AG04450 (cell line): ENCODE data around the gene KATNAL2. TPM values are rescaled to one million over a fixed set of nuclear protein-coding genes. Genes with fewer than 3 reads are reported as not detected.
"Not testable (repeated sequence)": the region's sequence is repeated elsewhere in the genome, so short reads cannot be mapped to it uniquely, and the experiment has no call there.

Experiments
- CTCF ChIA-PET: fragments of 300-600, 350-600 bp; formaldehyde crosslinking; extraction: SDS; loops from one replicate; lab custom pipeline; 2022; ENCODE audit warnings: antibody characterized with exemption, inconsistent platforms; lab: Charles Lee
- POLR2A ChIA-PET: fragments of 350-600 bp; formaldehyde crosslinking; extraction: SDS; loops from one replicate; lab custom pipeline; 2021; ENCODE audit warnings: antibody characterized with exemption, inconsistent platforms; lab: Yijun Ruan, JAX
- DNase-seq: peaks from one replicate; pipeline ENCODE4 v3.0.0-alpha.2; 2011; ENCODE audit warnings: low read depth, low spot score
- H3K27ac ChIP-seq: one replicate; pipeline ENCODE4 v1.5.1; 2012; ENCODE audit warnings: low read depth, low read length, control low read depth
- H3K27me3 ChIP-seq: one replicate; pipeline ENCODE4 v1.6.0; 2012; ENCODE audit warnings: low read length; ENCODE audit not compliant: control insufficient read depth, insufficient read depth
- H3K4me3 ChIP-seq: 2 replicates; pipeline ENCODE4 v1.5.1; 2011; ENCODE audit warnings: mild to moderate bottlenecking, low read depth, low read length, control low read depth
- H3K9me3 ChIP-seq: 2 replicates; pipeline ENCODE4 v1.5.1; 2012; ENCODE audit warnings: low read length; ENCODE audit not compliant: control insufficient read depth, insufficient read depth
- polyA plus RNA-seq: library from polyadenylated mRNA; depleted of rRNA; stranded (reverse); fragments of >200 nt; gene quantifications from 2 replicates; pipeline ENCODE4 v1.2.3, GENCODE V29; 2011
- TF ChIP-seq, protein P1 (sequence below): IDR thresholded peaks from 2 replicates; pipeline ENCODE4 v1.5.1; 2011; ENCODE audit warnings: low read depth, low read length, control low read depth, inconsistent platforms

The KATNAL2 gene
- polyA plus RNA-seq, 1 experiment = 1.9 TPM

DNA sequence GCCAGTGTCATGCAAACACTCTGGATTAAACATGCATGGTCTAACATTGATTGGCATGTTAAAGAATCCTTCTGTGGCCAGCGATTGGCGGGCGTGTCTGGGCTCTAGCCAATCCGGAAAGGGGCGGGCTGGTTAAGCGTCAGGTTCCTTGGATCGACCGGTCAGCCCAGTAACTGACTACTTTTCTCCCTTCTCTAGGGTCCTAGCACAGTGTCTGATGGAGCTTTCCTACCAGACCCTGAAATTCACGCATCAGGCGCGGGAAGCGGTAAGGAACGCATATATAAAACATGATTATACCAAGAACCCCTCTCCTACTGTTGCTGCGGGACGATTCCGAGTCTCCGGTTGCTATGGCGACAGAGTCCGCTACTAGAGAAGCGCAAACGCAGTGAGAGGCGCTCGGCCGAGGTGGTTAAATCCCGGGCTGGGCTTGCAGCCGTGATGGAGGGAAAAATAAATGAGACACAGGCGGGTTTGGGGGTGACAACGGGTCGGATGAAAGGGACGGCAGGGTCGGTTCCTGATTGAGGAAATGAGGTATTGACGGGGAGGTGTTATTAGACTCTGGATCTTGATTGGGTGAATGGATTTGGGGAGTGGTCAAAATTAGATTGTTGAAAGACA is 29.4 kb downstream of the KATNAL2 start:
- TF ChIP-seq, protein P1, sequence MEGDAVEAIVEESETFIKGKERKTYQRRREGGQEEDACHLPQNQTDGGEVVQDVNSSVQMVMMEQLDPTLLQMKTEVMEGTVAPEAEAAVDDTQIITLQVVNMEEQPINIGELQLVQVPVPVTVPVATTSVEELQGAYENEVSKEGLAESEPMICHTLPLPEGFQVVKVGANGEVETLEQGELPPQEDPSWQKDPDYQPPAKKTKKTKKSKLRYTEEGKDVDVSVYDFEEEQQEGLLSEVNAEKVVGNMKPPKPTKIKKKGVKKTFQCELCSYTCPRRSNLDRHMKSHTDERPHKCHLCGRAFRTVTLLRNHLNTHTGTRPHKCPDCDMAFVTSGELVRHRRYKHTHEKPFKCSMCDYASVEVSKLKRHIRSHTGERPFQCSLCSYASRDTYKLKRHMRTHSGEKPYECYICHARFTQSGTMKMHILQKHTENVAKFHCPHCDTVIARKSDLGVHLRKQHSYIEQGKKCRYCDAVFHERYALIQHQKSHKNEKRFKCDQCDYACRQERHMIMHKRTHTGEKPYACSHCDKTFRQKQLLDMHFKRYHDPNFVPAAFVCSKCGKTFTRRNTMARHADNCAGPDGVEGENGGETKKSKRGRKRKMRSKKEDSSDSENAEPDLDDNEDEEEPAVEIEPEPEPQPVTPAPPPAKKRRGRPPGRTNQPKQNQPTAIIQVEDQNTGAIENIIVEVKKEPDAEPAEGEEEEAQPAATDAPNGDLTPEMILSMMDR = no peak
- peak; percentile 45 for DNase-seq
- ChIA-PET CTCF (interaction anchor here (0.7 to 1.5 kb wide), 3 partner anchors 9 to 666 kb away, joined by 3 read pairs; no protein-coding TSS in a partner anchor), POLR2A (no interaction called here)
- H3K9me3 ChIP-seq = no peaks in the 10 kb centered on the region
- H3K27ac ChIP-seq = peak overlapping the region; percentile 3
- H3K27me3 ChIP-seq = no peaks in the 10 kb centered on the region
- peak overlapping the region; percentile 68 for H3K4me3 ChIP-seq

DNA sequence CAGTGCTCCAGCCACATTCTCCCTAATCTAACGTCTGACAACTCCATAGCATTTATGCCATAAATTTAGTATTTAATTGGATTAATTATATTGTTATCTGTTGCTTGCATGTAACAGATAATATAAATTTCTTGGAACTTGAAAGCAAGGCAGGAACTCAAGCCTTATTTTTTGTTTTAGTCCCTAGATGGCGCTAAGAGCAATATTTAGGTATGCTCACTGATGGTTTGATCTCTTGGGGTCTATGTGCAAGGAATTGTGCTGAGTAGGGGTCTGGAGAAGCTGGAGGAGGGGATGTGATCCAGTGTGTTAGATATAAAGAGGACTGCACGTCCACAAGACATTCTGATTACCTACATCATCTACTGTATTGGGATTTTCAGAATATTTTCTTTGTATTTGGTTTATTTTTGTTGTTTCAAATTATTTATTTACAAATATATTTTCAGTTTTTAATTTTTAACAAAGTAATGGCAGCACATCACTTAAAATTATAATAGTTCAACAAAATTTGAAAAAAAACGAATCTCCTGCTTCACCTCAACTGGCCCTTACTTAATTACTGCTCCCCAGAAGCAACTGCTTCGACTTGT is 32.8 kb downstream of the KATNAL2 start:
- no peak overlapping the region for H3K4me3 ChIP-seq
- TF ChIP-seq, protein P1 = peak; percentile 39
- no peaks in the 10 kb centered on the region for H3K27me3 ChIP-seq
- ChIA-PET POLR2A (no interaction called here), CTCF (interaction anchor here (0.6 to 1.5 kb wide), 5 partner anchors 9 to 799 kb away, joined by 3 to 5 read pairs (median 5); no protein-coding TSS in a partner anchor)
- no peaks in the 10 kb centered on the region for H3K9me3 ChIP-seq
- DNase-seq = no peak
- H3K27ac ChIP-seq = no peak overlapping the region

DNA sequence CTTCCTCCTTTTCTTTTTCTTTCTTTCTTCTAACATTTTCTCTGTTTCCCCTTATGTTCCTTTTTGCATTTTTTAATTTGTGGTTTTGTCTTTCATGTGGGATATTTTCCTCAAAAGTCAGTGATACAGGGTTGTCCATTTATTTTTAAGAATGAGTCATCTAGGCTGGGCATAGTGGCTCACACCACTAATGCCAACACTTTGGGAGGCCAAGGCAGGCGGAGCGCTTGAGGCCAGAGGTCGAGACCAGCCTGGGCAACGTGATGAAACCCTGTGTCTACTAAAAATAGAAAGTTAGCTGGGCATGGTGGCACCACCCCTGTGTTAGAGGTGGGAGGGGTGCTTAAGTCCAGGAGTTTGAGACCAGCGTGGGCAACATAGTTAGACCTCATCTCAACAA is 35.8 kb downstream of the KATNAL2 start:
- TF ChIP-seq, protein P1 = no peak
- ChIA-PET CTCF (interaction anchor here (0.5 kb wide), 1 partner anchor 1080 kb away, joined by 4 read pairs; no protein-coding TSS in a partner anchor), POLR2A (no interaction called here)
- Histone ChIP-seq H3K9me3 (no peaks in the 10 kb centered on the region), H3K27me3 (no peaks in the 10 kb centered on the region), H3K4me3 (no peak overlapping the region), H3K27ac (no peak overlapping the region)
- DNase-seq = no peak

DNA sequence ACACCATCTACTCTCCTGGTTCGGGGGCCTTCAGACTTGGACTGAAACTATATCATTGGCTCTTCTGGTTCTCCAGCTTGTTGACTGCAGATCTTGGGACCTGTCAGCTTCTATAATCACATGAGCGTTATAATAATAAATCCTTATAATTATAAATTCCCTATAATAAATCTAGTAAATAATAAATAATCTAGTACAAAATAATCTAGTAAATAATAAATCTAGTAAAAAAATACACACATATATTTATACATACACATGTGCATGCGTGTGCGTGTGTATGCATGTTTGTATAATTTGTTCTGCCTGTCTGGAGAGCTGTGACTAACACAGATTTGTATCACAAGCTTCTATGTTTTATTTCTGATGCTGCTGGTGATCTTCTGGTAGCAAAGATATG is 40.8 kb downstream of the KATNAL2 start:
- H3K9me3 ChIP-seq = 0 out of 2 replicates have a peak, but pooled peaks cover 2% of the 10 kb centered on the region
- TF ChIP-seq, protein P1 = no peak
- ChIA-PET POLR2A (no interaction called here), CTCF (no interaction called here)
- DNase-seq = no peak
- no peak overlapping the region for H3K4me3 ChIP-seq
- no peaks in the 10 kb centered on the region for H3K27me3 ChIP-seq
- H3K27ac ChIP-seq = no peak overlapping the region

DNA sequence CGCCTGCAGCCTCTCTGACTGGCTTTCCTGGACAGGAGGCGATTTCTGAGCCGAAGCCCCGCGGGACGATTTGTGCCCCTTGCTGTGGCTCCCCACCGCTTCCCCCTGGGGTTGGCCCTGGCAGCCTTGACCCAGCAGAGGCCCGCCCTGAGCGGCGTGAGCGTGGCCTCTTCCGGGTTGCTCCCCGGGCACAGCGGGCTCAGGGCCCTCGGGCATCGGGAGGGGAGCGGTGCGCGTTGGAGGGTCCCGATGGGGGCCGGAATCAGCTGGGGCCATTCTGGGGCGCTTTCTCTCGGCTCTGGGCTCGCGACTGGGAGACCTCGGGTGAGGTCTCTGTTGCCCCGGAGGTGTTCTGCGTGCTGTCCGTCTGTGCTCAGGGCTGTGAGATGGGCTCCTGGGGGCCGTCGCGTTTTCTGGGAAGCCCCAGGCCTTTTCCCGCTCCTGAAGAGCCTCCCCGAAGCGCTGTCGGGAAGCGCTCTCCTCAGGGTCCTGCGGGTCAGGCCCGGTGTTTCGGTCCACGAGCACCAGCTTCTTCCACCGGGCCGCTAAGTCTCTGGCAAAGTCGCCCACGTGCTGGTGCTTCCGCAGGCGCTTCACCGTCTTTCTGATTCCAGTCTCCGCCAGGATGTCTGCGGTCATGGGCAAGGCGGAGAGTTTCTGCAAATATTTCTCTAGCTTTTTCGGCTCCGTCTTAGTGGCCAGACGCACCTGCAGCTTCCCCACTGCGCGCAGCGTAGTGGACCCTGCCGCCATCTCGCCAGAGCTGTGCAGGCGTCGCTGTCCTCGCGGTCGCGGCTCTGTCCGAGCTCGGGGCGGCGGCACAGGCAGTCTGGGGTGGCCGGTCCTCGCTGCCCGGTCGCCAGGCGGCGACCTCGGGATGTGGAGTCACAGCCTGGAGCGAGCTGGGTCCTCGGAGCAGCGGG is 46.5 kb downstream of the KATNAL2 start:
- POLR2A ChIA-PET, H3K9me3 ChIP-seq, H3K27me3 ChIP-seq, H3K27ac ChIP-seq, H3K4me3 ChIP-seq, CTCF ChIA-PET, DNase-seq: not testable (repeated sequence)

DNA sequence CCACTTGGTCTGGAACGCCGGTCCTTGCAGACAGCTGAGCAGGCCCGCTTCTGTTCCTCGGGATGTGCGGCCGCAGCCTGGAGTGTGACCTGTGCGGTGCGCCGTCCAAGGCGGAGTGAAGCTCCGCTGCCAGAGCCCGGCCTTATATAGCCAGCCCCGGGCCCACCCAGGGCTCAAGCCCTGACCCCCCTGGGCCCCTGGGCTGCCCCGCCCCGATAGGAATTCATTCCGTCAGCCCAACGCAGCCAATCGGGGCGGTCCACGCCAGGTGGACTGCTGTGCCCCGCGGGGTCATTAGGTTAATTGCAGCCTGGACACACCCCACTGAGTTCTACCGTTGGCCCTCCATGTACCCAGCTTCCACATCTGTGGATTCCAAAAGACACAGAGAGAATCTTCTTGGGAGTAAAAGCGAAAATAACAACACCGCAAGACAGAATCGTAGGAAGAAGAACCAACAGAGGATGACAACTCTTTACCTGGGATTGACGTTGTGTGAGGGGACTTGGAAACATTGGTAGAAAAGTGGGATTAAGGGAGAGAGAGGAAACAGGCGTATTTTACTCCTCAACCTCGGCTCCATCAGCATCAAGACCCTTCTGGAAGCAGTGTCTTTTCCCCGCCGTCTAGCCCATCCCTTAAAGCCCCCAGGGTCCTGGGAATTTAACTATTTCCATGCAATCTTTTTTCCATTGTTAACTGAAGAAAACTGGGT is 47.3 kb downstream of the KATNAL2 start:
- H3K27me3 ChIP-seq, H3K27ac ChIP-seq, H3K4me3 ChIP-seq, DNase-seq, CTCF ChIA-PET, H3K9me3 ChIP-seq, POLR2A ChIA-PET: not testable (repeated sequence)

DNA sequence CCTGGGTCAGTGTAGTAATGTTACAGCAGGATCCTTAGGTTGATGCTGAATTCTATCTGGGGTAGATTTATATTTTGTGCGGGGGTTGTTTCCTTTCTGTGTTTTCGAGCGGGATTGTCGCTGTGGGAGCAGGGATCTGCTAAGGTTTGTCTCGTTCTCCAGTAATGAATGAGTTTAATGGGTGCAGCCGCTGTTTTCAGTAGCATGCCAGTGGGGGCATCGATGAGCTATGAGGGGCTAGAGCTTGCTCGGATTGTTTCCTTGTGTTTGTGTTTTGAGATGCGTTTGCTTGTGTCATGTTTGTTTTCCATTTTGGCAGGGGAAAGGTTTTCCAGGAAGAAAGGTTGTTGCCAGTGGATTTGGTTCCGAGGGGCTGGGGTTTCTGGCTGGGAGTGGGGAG is 48.9 kb downstream of the KATNAL2 start:
- POLR2A ChIA-PET, H3K4me3 ChIP-seq, CTCF ChIA-PET, H3K9me3 ChIP-seq, DNase-seq, H3K27me3 ChIP-seq, H3K27ac ChIP-seq: not testable (repeated sequence)
